Measurements from ENCODE around the gene ZNF738.

ZNF738 gene

GRCh38 chr19:21352830-21353229 lies 6.0 kb upstream of the ZNF738 start:
- no peak for DNase-seq (ENCODE audit: low read depth in 1 of 2, low spot score in 1 of 2)
- TF ChIP-seq JUND (IDR thresholded peaks at IDR 0.05; ENCODE audit: low read depth), result no peak
- in situ Hi-C loops (cut with HindIII; ENCODE audit: low pct_unique_long_range_greater_than_20kb, low sequenced_read_pairs), result no loop called here

DNA sequence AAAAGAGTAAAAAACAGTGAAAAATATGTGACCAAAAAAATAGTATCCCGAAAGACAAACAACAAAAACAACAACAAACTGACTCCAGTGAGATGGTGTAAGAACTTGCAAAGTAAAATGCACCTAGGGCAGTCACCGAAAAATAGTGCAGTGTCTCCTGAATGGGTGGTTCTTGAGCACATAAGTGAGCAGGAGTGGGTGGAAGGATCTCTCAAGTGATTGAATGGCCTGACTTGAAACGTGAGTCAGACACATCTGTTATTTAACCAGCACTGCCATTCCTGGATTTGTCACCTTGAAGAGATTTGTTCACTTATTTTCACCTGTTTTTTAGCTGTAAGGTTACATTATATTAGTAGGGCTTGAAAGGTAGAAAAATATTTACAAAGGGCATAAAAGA lies 3.5 kb downstream of the ZNF738 start:
- DNase-seq (ENCODE audit: low read depth in 1 of 2, low spot score in 1 of 2), result no peak
- no peak for TF ChIP-seq JUND (IDR thresholded peaks at IDR 0.05; ENCODE audit: low read depth)
- in situ Hi-C loops (cut with HindIII; ENCODE audit: low pct_unique_long_range_greater_than_20kb, low sequenced_read_pairs), result no loop called here

DNA sequence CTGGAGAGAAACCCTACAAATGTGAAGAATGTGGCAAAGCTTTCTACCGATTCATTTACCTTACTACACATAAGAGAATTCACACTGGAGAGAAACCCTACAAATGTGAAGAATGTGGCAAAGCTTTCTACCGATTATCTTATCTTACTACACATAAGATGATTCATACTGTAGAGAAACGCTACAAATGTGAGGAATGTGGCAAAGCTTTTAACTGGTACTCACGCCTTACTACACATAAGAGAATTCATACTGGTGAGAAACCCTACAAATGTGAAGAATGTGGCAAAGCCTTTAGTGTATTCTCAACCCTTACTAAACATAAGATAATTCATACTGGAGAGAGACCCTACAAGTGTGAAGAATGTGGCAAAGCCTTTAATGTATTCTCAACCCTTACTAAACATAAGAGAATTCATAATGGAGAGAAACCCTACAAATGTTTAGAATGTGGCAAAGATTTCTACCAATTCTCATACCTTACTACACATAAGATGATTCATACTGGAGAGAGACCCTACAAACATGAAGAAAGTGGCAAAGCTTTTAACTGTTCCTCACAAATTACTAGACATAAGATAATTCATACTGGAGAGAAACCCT lies 25.3 kb downstream of the ZNF738 start:
- TF ChIP-seq JUND (IDR thresholded peaks at IDR 0.05; ENCODE audit: low read depth), result no peak
- in situ Hi-C loops (cut with HindIII; ENCODE audit: low pct_unique_long_range_greater_than_20kb, low sequenced_read_pairs), result no loop called here

DNA sequence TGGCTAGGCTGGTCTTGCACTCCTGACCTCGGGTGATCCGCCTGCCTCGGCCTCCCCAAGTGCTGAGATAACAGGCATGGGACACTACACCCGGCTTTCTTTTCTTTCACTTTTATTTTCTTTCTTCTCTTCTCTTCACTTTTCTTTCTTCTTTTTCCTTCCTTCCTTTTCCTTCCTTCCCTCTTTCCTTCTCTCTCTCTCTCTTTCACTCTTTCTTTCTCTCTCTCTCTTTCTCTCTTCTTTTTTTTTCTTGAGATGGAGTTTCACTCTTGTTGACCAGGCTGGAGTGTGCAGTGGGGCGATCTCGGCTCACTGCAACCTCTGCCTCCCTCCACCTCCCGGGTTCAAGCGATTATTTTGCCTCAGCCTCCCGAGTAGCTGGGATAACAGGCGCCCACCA lies 37.3 kb downstream of the ZNF738 start:
- in situ Hi-C loops (cut with HindIII; ENCODE audit: low pct_unique_long_range_greater_than_20kb, low sequenced_read_pairs), result no loop called here
- TF ChIP-seq JUND (IDR thresholded peaks at IDR 0.05; ENCODE audit: low read depth), result no peak
- no peak for DNase-seq (ENCODE audit: low read depth in 1 of 2, low spot score in 1 of 2)

More for the DNA sequence above, 25.3 kb downstream of the ZNF738 start:
- DNase-seq (ENCODE audit: low read depth in 1 of 2, low spot score in 1 of 2), result no peak

DNA sequence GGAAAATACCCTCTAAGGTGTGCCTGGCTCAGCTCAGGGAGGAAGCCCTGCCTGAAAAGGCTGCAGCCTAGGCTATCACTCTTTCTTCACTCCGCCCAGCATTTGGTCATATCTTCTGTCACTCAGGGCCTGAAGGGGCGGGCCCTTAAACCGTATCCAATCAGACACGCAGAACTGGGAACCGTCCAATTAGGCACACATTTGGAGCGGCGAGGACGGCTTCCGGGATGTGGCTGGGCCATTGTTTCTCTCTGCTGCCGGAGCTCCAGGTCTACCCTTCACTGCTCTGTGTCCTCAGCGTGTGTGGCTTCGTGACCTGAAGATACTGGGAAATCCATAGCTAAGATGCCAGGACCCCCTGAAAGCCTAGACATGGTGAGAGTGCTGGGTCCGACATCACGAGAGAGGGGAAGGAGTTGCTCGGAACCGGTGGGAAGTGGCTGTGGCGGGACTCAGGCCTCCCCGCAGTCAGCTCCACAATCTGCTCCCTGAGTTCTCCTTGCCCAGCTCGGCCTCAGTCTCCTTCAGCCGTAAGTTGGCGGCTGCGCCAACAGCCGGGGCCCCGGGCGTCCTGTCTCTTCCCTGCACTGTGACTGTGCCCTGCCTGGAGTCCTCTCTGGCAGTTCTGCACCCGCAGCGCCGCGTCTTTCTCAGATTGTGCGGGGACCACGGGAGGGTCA lies 38.2 kb downstream of the ZNF738 start, which contains the start of gene ZNF493:
ZNF493 (plus strand) TSS at position 241 of the 680 bp plus-strand sequence; CDS start at position 346, 105 bp downstream.
- TF ChIP-seq JUND (IDR thresholded peaks at IDR 0.05; ENCODE audit: low read depth), result no peak
- DNase-seq (ENCODE audit: low read depth in 1 of 2, low spot score in 1 of 2), result peak; percentile 18 to 96
- in situ Hi-C loops (cut with HindIII; ENCODE audit: low pct_unique_long_range_greater_than_20kb, low sequenced_read_pairs), result no loop called here

DNA sequence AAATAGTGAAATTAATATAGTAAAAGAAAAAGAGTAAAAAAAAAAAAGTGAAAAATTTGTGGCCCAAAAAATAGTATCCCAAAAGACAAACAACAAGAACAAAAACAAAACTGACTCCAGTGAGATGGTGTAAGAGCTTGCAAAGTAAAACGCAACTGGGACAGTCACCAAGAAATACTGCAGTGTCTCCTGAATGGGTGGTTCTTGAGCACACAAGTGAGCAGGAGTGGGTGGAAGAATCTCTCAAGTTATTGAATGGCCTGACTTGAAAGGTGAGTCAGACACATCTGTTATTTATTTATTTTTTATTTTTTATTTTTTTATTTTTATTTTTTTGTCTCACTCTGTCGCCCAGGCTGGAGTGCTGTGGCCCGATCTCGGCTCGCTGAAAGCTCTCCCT lies 40.1 kb downstream of the ZNF738 start:
- in situ Hi-C loops (cut with HindIII; ENCODE audit: low pct_unique_long_range_greater_than_20kb, low sequenced_read_pairs), result no loop called here
- no peak for TF ChIP-seq JUND (IDR thresholded peaks at IDR 0.05; ENCODE audit: low read depth)
- no peak for DNase-seq (ENCODE audit: low read depth in 1 of 2, low spot score in 1 of 2)

DNA sequence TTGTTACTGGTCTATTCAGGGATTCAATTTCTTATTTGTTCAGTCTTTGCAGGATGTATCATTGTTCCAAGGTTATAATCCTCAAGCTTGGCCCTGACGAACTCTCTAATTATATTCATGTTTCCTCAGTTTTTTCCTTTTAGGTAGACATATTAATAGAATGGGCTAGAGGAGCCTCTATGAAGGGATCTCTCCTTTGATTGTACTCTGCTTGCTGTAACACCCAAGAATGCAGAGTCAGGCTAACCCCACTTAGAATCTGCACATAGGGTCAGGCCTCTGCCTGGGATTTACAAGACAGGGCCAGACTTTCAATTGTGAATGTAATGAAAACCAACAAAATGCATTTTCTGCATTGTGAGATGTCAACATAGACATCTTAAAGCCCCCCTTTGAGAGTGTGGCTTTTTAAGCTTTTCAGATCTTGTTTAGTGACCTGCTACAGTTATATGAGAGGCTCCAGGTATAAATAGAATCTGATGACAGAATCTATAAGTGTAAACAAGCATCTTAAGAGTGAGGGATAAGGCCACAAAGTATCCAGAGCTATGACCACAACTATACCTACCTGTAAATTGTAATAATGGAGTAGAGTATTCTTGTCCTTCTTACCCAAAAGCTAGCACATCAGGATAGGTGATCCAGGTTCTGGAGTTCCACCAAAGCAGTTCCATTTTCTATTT lies 43.6 kb downstream of the ZNF738 start:
- in situ Hi-C loops (cut with HindIII; ENCODE audit: low pct_unique_long_range_greater_than_20kb, low sequenced_read_pairs), result no loop called here
- DNase-seq (ENCODE audit: low read depth in 1 of 2, low spot score in 1 of 2), result no peak
- no peak for TF ChIP-seq JUND (IDR thresholded peaks at IDR 0.05; ENCODE audit: low read depth)

- no peak for DNase-seq (ENCODE audit: low read depth in 1 of 2, low spot score in 1 of 2)
- in situ Hi-C loops (cut with HindIII; ENCODE audit: low pct_unique_long_range_greater_than_20kb, low sequenced_read_pairs), result no loop called here
- TF ChIP-seq JUND (IDR thresholded peaks at IDR 0.05; ENCODE audit: low read depth), result no peak
Observed at GRCh38 chr19:21410166-21410565, 51.4 kb downstream of the ZNF738 start.

DNA sequence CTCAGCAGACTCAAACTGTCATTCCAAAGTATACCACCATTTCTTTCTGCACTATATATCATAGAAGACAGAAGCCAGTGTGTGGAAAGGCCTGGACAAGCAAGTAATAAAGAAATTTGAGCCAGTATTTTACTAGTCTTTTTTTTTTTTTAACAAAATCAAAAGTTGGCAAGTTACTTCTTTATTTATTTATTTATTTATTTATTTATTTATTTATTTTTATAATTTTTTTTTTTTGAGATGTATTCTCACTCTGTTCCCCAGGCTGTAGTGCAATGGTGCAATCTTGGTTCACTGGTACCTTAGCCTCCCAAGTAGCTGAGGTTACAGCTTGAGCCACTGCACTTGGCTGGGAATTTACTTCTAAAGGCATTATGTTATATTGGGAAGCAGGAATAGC lies 63.4 kb downstream of the ZNF738 start:
- no peak for TF ChIP-seq JUND (IDR thresholded peaks at IDR 0.05; ENCODE audit: low read depth)
- DNase-seq (ENCODE audit: low read depth in 1 of 2, low spot score in 1 of 2), result no peak
- in situ Hi-C loops (cut with HindIII; ENCODE audit: low pct_unique_long_range_greater_than_20kb, low sequenced_read_pairs), result no loop called here

DNA sequence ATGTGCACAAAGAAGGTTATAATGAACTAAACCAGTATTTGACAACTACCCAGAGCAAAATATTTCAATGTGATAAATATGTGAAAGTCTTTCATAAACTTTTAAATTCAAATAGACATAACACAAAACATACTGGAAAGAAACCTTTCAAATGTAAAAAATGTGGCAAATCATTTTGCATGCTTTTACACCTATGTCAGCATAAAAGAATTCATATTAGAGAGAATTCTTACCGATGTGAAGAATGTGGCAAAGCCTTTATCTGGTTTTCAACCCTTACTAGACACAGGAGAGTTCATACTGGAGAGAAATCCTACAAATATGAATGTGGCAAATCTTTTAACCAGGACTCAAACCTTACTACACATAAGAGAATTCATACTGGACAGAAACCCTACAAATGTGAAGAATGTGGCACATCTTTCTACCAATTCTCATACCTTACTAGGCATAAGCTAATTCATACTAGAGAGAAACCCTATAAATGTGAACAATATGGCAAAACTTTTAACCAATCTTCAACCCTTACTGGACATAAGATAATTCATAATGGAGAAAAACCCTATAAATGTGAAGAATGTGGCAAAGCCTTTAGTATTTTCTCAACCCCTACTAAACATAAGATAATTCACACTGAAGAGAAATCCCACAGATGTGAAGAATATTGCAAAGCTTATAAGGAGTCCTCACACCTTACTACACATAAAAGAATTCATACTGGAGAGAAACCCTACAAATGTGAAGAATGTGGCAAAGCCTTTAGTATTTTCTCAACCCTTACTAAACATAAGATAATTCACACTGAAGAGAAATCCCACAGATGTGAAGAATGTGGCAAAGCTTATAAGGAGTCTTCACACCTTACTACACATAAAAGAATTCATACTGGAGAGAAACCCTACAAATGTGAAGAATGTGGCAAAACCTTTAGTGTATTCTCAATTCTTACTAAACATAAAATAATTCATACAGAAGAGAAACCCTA lies 64.5 kb downstream of the ZNF738 start:
- no peak for DNase-seq (ENCODE audit: low read depth in 1 of 2, low spot score in 1 of 2)
- in situ Hi-C loops (cut with HindIII; ENCODE audit: low pct_unique_long_range_greater_than_20kb, low sequenced_read_pairs), result no loop called here
- TF ChIP-seq JUND (IDR thresholded peaks at IDR 0.05; ENCODE audit: low read depth), result no peak
